Stimulated activated CD8-positive, alpha-beta memory T cell treated with anti-CD3 and anti-CD28 coated beads, Interleukin-15, amount 100 ng/mL, for 24 hours (primary cell): ENCODE data around the gene PCDHB6.
"Not testable (repeated sequence)": the region's sequence is repeated elsewhere in the genome, so short reads cannot be mapped to it uniquely, and the experiment has no call there.

Experiments used
- DNase-seq: peaks from one replicate; pipeline ENCODE4 v3.0.0-alpha.2; 2020; ENCODE audit warnings: low read depth

The PCDHB6 gene

GRCh38 chr5:141149812-141150211, at the start of gene PCDHB6:
TSS of gene PCDHB6 (plus strand) at chr5:141150057. CDS start at chr5:141150258, 201 bp downstream.
- DNase-seq = no peak

- no peak for DNase-seq
Observed at GRCh38 chr5:141100243-141100805, 49.5 kb upstream of the PCDHB6 start, which contains the start of gene PCDHB3. TSS of gene PCDHB3 (plus strand) at chr5:141100473. CDS start at chr5:141100650, 177 bp downstream.

- DNase-seq = no peak
Observed at GRCh38 chr5:141101059-141101458, 48.8 kb upstream of the PCDHB6 start.

- not testable (repeated sequence) for DNase-seq
Observed at GRCh38 chr5:141102070-141102469, 47.8 kb upstream of the PCDHB6 start.

DNA sequence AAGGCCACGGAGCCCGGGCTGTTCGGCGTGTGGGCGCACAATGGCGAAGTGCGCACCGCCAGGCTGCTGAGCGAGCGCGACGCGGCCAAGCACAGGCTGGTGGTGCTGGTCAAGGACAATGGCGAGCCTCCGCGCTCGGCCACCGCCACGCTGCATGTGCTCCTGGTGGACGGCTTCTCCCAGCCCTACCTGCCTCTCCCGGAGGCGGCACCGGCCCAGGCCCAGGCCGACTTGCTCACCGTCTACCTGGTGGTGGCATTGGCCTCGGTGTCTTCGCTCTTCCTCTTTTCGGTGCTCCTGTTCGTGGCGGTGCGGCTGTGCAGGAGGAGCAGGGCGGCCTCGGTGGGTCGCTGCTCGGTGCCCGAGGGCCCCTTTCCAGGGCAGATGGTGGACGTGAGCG, 47.4 kb upstream of the PCDHB6 start:
- DNase-seq = not testable (repeated sequence)

DNA sequence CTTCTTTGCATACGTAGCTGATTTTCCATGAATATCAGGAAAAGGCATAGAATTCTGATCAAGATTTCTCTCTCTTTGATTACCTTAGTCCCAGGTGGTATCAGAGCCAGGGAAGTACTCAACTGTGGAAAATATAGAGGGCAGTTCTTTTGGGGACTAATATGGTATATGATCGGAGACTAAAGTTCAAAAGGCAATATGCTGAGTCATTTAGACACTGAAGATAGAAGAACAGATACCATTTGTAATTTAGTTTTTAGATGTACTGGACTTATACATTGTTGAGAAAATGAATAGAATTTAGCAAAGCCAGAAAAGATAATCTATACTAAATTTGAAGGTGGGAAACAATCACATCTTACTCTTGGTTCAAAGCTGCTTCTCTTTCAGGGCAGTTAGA, 44.5 kb upstream of the PCDHB6 start:
- DNase-seq = no peak

DNA sequence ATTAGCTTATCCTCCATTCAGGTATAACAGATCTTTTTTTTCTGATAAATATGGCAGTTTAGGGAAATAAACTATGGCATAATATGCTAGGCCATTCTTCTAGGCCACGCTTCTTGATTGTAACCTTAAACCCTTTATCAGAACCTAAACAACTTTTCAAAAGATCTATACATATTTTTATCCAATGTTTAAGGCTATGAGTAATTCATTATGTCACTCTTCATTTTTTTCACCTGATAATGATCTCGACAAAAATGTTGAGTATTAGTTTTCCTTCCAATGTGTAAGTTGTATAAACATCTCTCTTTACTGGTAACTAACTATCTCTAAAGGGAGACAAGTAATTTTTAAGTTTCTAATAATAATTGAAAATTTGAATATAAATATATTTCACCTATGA, 30.6 kb upstream of the PCDHB6 start:
- no peak for DNase-seq

- DNase-seq = no peak
Observed at GRCh38 chr5:141121563-141121962, 28.3 kb upstream of the PCDHB6 start, which contains the start of gene PCDHB4. TSS of gene PCDHB4 (plus strand) at chr5:141121818. CDS start at chr5:141121999, 181 bp downstream.

DNA sequence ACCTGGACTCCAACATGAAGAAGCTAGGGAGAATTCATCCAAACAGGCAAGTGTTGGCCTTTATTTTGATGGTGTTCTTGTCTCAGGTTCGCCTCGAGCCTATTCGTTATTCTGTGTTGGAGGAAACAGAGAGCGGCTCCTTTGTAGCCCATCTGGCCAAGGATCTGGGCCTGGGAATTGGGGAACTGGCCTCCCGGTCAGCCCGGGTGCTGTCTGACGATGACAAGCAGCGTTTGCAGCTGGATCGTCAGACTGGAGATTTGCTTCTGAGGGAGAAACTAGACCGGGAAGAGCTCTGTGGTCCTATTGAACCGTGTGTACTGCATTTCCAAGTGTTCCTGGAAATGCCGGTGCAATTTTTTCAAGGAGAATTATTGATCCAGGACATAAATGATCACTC, 27.9 kb upstream of the PCDHB6 start:
- DNase-seq = no peak

DNA sequence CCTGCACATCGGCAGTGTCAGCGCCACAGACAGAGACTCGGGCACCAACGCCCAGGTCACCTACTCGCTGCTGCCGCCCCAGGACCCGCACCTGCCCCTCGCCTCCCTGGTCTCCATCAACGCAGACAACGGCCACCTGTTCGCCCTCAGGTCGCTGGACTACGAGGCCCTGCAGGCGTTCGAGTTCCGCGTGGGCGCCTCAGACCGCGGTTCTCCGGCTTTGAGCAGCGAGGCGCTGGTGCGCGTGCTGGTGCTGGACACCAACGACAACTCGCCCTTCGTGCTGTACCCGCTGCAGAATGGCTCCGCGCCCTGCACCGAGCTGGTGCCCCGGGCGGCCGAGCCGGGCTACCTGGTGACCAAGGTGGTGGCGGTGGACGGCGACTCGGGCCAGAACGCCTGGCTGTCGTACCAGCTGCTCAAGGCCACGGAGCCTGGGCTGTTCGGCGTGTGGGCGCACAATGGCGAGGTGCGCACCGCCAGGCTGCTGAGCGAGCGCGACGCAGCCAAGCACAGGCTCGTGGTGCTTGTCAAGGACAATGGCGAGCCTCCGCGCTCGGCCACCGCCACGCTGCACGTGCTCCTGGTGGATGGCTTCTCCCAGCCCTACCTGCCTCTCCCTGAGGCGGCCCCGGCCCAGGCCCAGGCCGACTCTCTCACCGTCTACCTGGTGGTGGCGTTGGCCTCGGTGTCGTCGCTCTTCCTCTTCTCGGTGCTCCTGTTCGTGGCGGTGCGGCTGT, 26.3 kb upstream of the PCDHB6 start:
- not testable (repeated sequence) for DNase-seq

GRCh38 chr5:141127305-141127704, 22.6 kb upstream of the PCDHB6 start:
- no peak for DNase-seq

GRCh38 chr5:141135030-141135717, 14.7 kb upstream of the PCDHB6 start, which contains the start of gene PCDHB5:
TSS of gene PCDHB5 (plus strand) at chr5:141135206. CDS start at chr5:141135435, 229 bp downstream.
- DNase-seq = no peak

DNA sequence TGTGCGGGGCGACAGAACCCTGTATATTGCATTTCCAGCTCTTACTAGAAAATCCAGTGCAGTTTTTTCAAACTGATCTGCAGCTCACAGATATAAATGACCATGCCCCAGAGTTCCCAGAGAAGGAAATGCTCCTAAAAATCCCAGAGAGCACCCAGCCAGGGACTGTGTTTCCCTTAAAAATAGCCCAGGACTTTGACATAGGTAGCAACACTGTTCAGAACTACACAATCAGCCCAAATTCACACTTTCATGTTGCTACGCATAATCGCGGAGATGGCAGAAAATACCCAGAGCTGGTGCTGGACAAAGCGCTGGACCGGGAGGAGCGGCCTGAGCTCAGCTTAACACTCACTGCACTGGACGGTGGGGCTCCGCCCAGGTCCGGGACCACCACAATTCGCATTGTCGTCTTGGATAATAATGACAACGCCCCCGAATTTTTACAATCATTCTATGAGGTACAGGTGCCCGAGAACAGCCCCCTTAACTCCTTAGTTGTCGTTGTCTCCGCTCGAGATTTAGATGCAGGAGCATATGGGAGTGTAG, 14.1 kb upstream of the PCDHB6 start:
- no peak for DNase-seq

- DNase-seq = not testable (repeated sequence)
Observed at GRCh38 chr5:141137346-141137745, 12.5 kb upstream of the PCDHB6 start.

DNA sequence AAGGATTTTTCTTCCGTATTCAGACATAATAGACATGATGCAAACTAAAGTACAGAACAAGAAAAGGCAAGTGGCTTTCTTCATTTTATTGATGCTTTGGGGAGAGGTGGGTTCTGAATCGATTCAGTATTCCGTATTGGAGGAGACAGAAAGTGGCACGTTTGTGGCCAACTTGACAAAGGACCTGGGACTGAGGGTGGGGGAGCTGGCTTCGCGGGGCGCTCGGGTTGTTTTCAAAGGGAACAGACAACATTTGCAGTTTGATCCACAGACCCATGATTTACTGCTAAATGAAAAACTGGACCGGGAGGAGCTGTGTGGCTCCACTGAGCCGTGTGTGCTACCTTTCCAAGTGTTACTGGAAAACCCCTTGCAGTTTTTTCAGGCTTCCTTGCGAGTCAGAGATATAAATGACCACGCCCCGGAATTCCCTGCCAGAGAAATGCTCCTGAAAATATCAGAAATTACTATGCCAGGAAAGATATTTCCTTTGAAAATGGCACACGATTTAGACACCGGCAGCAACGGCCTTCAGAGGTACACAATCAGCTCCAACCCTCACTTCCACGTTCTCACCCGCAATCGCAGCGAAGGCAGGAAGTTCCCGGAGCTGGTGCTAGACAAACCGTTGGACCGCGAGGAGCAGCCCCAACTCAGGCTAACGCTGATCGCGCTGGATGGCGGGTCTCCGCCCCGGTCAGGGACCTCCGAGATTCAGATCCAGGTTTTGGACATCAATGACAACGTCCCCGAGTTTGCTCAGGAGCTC, 551 bp downstream of the PCDHB6 start:
- no peak for DNase-seq

GRCh38 chr5:141150993-141151325, 1.1 kb downstream of the PCDHB6 start:
- no peak for DNase-seq

DNA sequence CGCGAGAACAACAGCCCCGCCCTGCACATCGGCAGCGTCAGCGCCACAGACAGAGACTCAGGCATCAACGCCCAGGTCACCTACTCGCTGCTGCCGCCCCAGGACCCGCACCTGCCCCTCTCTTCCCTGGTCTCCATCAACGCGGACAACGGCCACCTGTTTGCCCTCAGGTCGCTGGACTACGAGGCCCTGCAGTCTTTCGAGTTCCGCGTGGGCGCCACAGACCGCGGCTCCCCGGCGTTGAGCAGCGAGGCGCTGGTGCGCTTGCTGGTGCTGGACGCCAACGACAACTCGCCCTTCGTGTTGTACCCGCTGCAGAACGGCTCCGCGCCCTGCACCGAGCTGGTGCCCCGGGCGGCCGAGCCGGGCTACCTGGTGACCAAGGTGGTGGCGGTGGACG, 1.8 kb downstream of the PCDHB6 start:
- not testable (repeated sequence) for DNase-seq

DNA sequence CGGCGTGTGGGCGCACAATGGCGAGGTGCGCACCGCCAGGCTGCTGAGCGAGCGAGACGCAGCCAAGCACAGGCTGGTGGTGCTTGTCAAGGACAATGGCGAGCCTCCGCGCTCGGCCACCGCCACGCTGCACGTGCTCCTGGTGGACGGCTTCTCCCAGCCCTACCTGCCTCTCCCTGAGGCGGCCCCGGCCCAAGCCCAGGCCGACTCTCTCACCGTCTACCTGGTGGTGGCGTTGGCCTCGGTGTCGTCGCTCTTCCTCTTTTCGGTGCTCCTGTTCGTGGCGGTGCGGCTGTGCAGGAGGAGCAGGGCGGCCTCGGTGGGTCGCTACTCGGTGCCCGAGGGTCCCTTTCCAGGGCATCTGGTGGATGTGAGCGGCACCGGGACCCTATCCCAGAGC, 2.2 kb downstream of the PCDHB6 start:
- not testable (repeated sequence) for DNase-seq

- DNase-seq = no peak
Observed at GRCh38 chr5:141155540-141156374, 5.9 kb downstream of the PCDHB6 start.

DNA sequence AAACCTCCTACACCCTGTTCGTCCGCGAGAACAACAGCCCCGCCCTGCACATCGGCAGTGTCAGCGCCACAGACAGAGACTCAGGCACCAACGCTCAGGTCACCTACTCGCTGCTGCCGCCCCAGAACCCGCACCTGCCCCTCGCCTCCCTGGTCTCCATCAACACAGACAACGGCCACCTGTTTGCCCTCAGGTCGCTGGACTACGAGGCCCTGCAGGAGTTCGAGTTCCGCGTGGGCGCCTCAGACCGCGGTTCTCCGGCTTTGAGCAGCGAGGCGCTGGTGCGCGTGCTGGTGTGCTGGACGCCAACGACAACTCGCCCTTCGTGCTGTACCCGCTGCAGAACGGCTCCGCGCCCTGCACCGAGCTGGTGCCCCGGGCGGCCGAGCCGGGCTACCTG, 7.5 kb downstream of the PCDHB6 start:
- DNase-seq = not testable (repeated sequence)

DNA sequence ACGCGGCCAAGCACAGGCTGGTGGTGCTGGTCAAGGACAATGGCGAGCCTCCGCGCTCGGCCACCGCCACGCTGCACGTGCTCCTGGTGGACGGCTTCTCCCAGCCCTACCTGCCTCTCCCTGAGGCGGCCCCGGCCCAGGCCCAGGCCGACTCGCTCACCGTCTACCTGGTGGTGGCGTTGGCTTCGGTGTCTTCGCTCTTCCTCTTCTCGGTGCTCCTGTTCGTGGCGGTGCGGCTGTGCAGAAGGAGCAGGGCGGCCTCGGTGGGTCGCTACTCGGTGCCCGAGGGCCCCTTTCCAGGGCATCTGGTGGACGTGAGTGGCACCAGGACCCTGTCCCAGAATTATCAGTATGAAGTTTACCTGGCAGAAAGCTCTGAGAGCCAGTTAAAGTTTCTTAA, 8.0 kb downstream of the PCDHB6 start:
- DNase-seq = not testable (repeated sequence)
